WERI-Rb-1 (cell line): ENCODE measurements around the gene KCNC1.

ENCODE experiments used
- DNase-seq: peaks from one replicate; pipeline ENCODE4 v3.0.0-alpha.2; 2020
- H3K27ac ChIP-seq: fragments of 250-450 bp; sonication (Bioruptor Pico); 2 replicates; pipeline ENCODE4 v1.5.1; 2020; ENCODE audit warnings: mild to moderate bottlenecking, moderate library complexity
- H3K27me3 ChIP-seq: fragments of 250-450 bp; sonication (Bioruptor Pico); 2 replicates; pipeline ENCODE4 v1.5.1; 2021; ENCODE audit warnings: mild to moderate bottlenecking, low read depth, moderate library complexity; ENCODE audit not compliant: insufficient read depth, severe bottlenecking
- H3K36me3 ChIP-seq: fragments of 250-450 bp; sonication (Bioruptor Pico); 2 replicates; pipeline ENCODE4 v1.5.1; 2020; ENCODE audit warnings: mild to moderate bottlenecking, moderate library complexity
- H3K4me3 ChIP-seq: 2 replicates; pipeline ENCODE4 v1.5.1; 2011; ENCODE audit warnings: low read depth, mild to moderate bottlenecking, control low read depth, low read length
- H3K9me3 ChIP-seq: fragments of 250-450 bp; sonication (Bioruptor Pico); 2 replicates; pipeline ENCODE4 v1.5.1; 2021; ENCODE audit warnings: mild to moderate bottlenecking, moderate library complexity; ENCODE audit not compliant: severe bottlenecking
- CTCF ChIP-seq: IDR thresholded peaks from 2 replicates; pipeline ENCODE4 v1.5.1; 2011; ENCODE audit warnings: low read depth, mild to moderate bottlenecking, control low read depth, inconsistent platforms, low read length

Gene KCNC1

GRCh38 chr11:17707830-17708229 is 26.8 kb upstream of the KCNC1 start:
- TF ChIP-seq CTCF = no peak

GRCh38 chr11:17711836-17712235 is 22.7 kb upstream of the KCNC1 start:
- H3K4me3 ChIP-seq = no peak overlapping the region
- no peak for TF ChIP-seq CTCF
- H3K36me3 ChIP-seq = no peaks in the 10 kb centered on the region
- H3K27me3 ChIP-seq = no peaks in the 10 kb centered on the region
- H3K27ac ChIP-seq = no peak overlapping the region
- DNase-seq = no peak
- no peaks in the 10 kb centered on the region for H3K9me3 ChIP-seq

More at GRCh38 chr11:17707830-17708229, 26.8 kb upstream of the KCNC1 start:
- Histone ChIP-seq H3K36me3 (no peaks in the 10 kb centered on the region), H3K27ac (no peak overlapping the region), H3K4me3 (no peak overlapping the region), H3K27me3 (no peaks in the 10 kb centered on the region), H3K9me3 (peaks cover 9% of the 10 kb centered on the region)
- DNase-seq = no peak

- Histone ChIP-seq H3K27me3 (no peaks in the 10 kb centered on the region), H3K27ac (no peak overlapping the region)
- DNase-seq = no peak
These were observed 20.7 kb upstream of the KCNC1 start for GRCh38 chr11:17713851-17714250.

GRCh38 chr11:17714356-17714854 is 20.2 kb upstream of the KCNC1 start:
- Histone ChIP-seq H3K9me3 (no peaks in the 10 kb centered on the region), H3K4me3 (no peak overlapping the region), H3K36me3 (no peaks in the 10 kb centered on the region), H3K27ac (no peak overlapping the region), H3K27me3 (no peaks in the 10 kb centered on the region)
- DNase-seq = peak; percentile 68
- peak; percentile 68 for TF ChIP-seq CTCF

More at GRCh38 chr11:17713851-17714250, 20.7 kb upstream of the KCNC1 start:
- H3K36me3 ChIP-seq = no peaks in the 10 kb centered on the region
- TF ChIP-seq CTCF = no peak
- no peak overlapping the region for H3K4me3 ChIP-seq
- no peaks in the 10 kb centered on the region for H3K9me3 ChIP-seq

- no peak for DNase-seq
- Histone ChIP-seq H3K27me3 (no peaks in the 10 kb centered on the region), H3K4me3 (no peak overlapping the region), H3K27ac (no peak overlapping the region), H3K36me3 (no peaks in the 10 kb centered on the region), H3K9me3 (no peaks in the 10 kb centered on the region)
- no peak for TF ChIP-seq CTCF
These were observed 19.7 kb upstream of the KCNC1 start for GRCh38 chr11:17714870-17715269.

GRCh38 chr11:17716807-17717206 is 17.8 kb upstream of the KCNC1 start:
- Histone ChIP-seq H3K4me3 (no peak overlapping the region), H3K27me3 (no peaks in the 10 kb centered on the region), H3K36me3 (no peaks in the 10 kb centered on the region), H3K27ac (no peak overlapping the region), H3K9me3 (no peaks in the 10 kb centered on the region)
- no peak for TF ChIP-seq CTCF
- DNase-seq = no peak
